Measurements from ENCODE around the gene ROCK1.
"Not testable (repeated sequence)": the region's sequence is repeated elsewhere in the genome, so short reads cannot be mapped to it uniquely, and the experiment has no call there.

The ROCK1 gene

DNA sequence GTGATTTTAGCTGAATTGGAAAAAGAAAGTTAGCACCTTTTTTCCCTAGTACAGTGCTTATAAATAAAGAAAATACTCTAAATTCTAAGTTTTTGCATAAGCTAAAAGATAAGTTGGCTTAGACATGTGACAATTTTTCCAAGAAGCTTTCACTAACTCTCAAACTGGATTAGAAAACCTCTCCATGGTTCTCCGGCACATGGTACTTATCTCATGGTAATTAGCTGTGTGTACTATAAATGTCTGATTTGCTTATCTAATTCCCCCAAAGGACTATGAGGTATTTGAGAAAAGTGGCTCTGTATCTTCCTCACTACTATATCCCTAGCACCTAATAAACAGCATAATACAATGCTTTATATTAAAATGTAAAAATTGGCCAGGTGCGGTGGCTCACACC is 71.1 kb downstream of the ROCK1 start:
- Histone ChIP-seq H3K9me2 (replicated peaks; ENCODE audit: low read depth, low read length) (no peaks in the 10 kb centered on the region), H3K27me3 (ENCODE audit: insufficient read depth, low read length, poor library complexity, severe bottlenecking) (no peaks in the 10 kb centered on the region), H3K4me1 (ENCODE audit: insufficient read depth, low read length, poor library complexity, severe bottlenecking) (no peaks in the 10 kb centered on the region), H3F3A (ENCODE audit: low read depth) (no peaks in the 10 kb centered on the region), H3K9ac (ENCODE audit: low read depth, low read length, poor library complexity, severe bottlenecking) (no peak overlapping the region), H3K4me2 (ENCODE audit: low read depth, low read length, poor library complexity, severe bottlenecking) (no peak overlapping the region), H3K36me3 (ENCODE audit: insufficient read depth, low read length) (peaks cover 80% of the 10 kb centered on the region), H3K4me3 (ENCODE audit: low read length, poor library complexity, severe bottlenecking) (no peak overlapping the region), H3K9me3 (ENCODE audit: insufficient read depth, low read depth, low read length) (no peaks in the 10 kb centered on the region), H2AFZ (ENCODE audit: low read length) (no peak overlapping the region), H4K20me1 (ENCODE audit: insufficient read depth, low read length, poor library complexity, severe bottlenecking) (no peaks in the 10 kb centered on the region), H3K79me2 (ENCODE audit: insufficient read depth, low read length) (no peaks in the 10 kb centered on the region)
- TF ChIP-seq, protein P1, sequence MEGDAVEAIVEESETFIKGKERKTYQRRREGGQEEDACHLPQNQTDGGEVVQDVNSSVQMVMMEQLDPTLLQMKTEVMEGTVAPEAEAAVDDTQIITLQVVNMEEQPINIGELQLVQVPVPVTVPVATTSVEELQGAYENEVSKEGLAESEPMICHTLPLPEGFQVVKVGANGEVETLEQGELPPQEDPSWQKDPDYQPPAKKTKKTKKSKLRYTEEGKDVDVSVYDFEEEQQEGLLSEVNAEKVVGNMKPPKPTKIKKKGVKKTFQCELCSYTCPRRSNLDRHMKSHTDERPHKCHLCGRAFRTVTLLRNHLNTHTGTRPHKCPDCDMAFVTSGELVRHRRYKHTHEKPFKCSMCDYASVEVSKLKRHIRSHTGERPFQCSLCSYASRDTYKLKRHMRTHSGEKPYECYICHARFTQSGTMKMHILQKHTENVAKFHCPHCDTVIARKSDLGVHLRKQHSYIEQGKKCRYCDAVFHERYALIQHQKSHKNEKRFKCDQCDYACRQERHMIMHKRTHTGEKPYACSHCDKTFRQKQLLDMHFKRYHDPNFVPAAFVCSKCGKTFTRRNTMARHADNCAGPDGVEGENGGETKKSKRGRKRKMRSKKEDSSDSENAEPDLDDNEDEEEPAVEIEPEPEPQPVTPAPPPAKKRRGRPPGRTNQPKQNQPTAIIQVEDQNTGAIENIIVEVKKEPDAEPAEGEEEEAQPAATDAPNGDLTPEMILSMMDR (conservative IDR thresholded peaks at IDR 0.05; ENCODE audit: low read length): no peak
- TF ChIP-seq EZH2phosphoT487 (IDR thresholded peaks at IDR 0.05; ENCODE audit: borderline replicate concordance): no peak

DNA sequence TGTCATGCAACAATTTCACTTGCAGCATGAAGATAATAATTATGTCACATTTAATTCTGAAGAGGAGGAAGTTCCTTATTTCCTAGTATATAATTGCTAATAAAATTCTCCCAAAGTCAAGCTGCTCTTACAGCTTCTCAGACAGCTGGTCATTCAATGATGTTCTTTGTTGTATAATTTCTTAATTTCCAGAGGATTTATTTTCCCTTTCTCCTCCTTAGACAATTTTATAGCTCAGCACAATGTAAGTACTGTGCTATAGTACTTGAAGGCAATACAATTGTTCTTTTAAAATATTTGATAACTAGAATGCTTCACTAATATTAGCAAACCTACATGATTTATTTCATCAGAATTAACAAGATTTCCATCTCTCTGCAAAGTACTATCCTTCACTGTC is 73.4 kb downstream of the ROCK1 start:
- no peaks in the 10 kb centered on the region for H4K20me1 ChIP-seq (ENCODE audit: insufficient read depth, low read length, poor library complexity, severe bottlenecking)
- H3K27me3 ChIP-seq (ENCODE audit: insufficient read depth, low read length, poor library complexity, severe bottlenecking): no peaks in the 10 kb centered on the region
- no peak overlapping the region for H3K9ac ChIP-seq (ENCODE audit: low read depth, low read length, poor library complexity, severe bottlenecking)
- H2AFZ ChIP-seq (ENCODE audit: low read length): no peak overlapping the region
- no peaks in the 10 kb centered on the region for H3K9me3 ChIP-seq (ENCODE audit: insufficient read depth, low read depth, low read length)
- no peaks in the 10 kb centered on the region for H3K79me2 ChIP-seq (ENCODE audit: insufficient read depth, low read length)
- H3F3A ChIP-seq (ENCODE audit: low read depth): no peaks in the 10 kb centered on the region
- H3K4me1 ChIP-seq (ENCODE audit: insufficient read depth, low read length, poor library complexity, severe bottlenecking): no peaks in the 10 kb centered on the region
- peaks cover 72% of the 10 kb centered on the region for H3K36me3 ChIP-seq (ENCODE audit: insufficient read depth, low read length)
- no peak overlapping the region for H3K4me2 ChIP-seq (ENCODE audit: low read depth, low read length, poor library complexity, severe bottlenecking)
- TF ChIP-seq EZH2phosphoT487 (IDR thresholded peaks at IDR 0.05; ENCODE audit: borderline replicate concordance): no peak
- TF ChIP-seq, protein P1 (conservative IDR thresholded peaks at IDR 0.05; ENCODE audit: low read length): no peak
- H3K4me3 ChIP-seq (ENCODE audit: low read length, poor library complexity, severe bottlenecking): no peak overlapping the region
- H3K9me2 ChIP-seq (replicated peaks; ENCODE audit: low read depth, low read length): no peaks in the 10 kb centered on the region

DNA sequence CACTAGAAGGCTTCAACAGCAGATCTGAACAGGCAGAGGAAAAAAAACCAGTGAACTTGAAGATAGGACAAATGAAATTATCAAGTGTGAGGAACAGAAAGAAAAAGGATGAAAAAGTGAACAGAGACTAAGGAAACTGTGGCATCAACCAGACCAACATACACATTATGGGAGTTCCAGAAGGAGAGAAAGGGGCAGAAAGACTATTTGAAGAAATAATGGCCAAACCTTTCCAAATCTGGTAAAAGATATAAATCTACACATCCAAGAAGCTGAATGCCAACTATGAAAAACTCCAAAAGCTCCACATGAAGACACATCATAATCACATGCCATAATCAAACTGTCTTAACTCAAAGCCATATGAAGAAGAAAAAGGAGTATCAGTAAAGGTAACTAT is 79.8 kb downstream of the ROCK1 start:
- H3K4me1 ChIP-seq (ENCODE audit: insufficient read depth, low read length, poor library complexity, severe bottlenecking): no peaks in the 10 kb centered on the region
- TF ChIP-seq, protein P1 (conservative IDR thresholded peaks at IDR 0.05; ENCODE audit: low read length): no peak
- no peak for TF ChIP-seq EZH2phosphoT487 (IDR thresholded peaks at IDR 0.05; ENCODE audit: borderline replicate concordance)
- peaks cover 8% of the 10 kb centered on the region for H3K9me3 ChIP-seq (ENCODE audit: insufficient read depth, low read depth, low read length)
- no peak overlapping the region for H3K4me2 ChIP-seq (ENCODE audit: low read depth, low read length, poor library complexity, severe bottlenecking)
- H3F3A ChIP-seq (ENCODE audit: low read depth): no peaks in the 10 kb centered on the region
- peaks cover 57% of the 10 kb centered on the region for H3K36me3 ChIP-seq (ENCODE audit: insufficient read depth, low read length)
- H3K9ac ChIP-seq (ENCODE audit: low read depth, low read length, poor library complexity, severe bottlenecking): no peak overlapping the region
- no peaks in the 10 kb centered on the region for H3K27me3 ChIP-seq (ENCODE audit: insufficient read depth, low read length, poor library complexity, severe bottlenecking)
- peaks cover 16% of the 10 kb centered on the region; the same call in 1 of the 2 replicates for H3K79me2 ChIP-seq (ENCODE audit: insufficient read depth, low read length)
- no peaks in the 10 kb centered on the region for H4K20me1 ChIP-seq (ENCODE audit: insufficient read depth, low read length, poor library complexity, severe bottlenecking)
- no peak overlapping the region for H2AFZ ChIP-seq (ENCODE audit: low read length)
- H3K4me3 ChIP-seq (ENCODE audit: low read length, poor library complexity, severe bottlenecking): no peak overlapping the region
- no peaks in the 10 kb centered on the region for H3K9me2 ChIP-seq (replicated peaks; ENCODE audit: low read depth, low read length)

- H3K36me3 ChIP-seq (ENCODE audit: insufficient read depth, low read length): peaks cover 66% of the 10 kb centered on the region
- H3F3A ChIP-seq (ENCODE audit: low read depth); H3K27me3 ChIP-seq (ENCODE audit: insufficient read depth, low read length, poor library complexity, severe bottlenecking); H3K4me2 ChIP-seq (ENCODE audit: low read depth, low read length, poor library complexity, severe bottlenecking); H3K79me2 ChIP-seq (ENCODE audit: insufficient read depth, low read length); H3K4me1 ChIP-seq (ENCODE audit: insufficient read depth, low read length, poor library complexity, severe bottlenecking); H3K9me2 ChIP-seq (replicated peaks; ENCODE audit: low read depth, low read length); H3K9me3 ChIP-seq (ENCODE audit: insufficient read depth, low read depth, low read length); H3K4me3 ChIP-seq (ENCODE audit: low read length, poor library complexity, severe bottlenecking); H3K9ac ChIP-seq (ENCODE audit: low read depth, low read length, poor library complexity, severe bottlenecking); H2AFZ ChIP-seq (ENCODE audit: low read length); H4K20me1 ChIP-seq (ENCODE audit: insufficient read depth, low read length, poor library complexity, severe bottlenecking): not testable (repeated sequence)
Measured at GRCh38 chr18:21018257-21018656, 93.4 kb downstream of the ROCK1 start.

Data from Loucy (cell line).